ENCODE results near the gene ATOH8. TPM values are rescaled to one million over a fixed set of nuclear protein-coding genes. Genes with fewer than 3 reads are reported as not detected.
A peak's percentile ranks its signal among the peaks of the same experiment; 100 is the strongest.

ATOH8 gene
- total RNA-seq, 1 donor from 2014 or later, result 1.9 TPM

DNA sequence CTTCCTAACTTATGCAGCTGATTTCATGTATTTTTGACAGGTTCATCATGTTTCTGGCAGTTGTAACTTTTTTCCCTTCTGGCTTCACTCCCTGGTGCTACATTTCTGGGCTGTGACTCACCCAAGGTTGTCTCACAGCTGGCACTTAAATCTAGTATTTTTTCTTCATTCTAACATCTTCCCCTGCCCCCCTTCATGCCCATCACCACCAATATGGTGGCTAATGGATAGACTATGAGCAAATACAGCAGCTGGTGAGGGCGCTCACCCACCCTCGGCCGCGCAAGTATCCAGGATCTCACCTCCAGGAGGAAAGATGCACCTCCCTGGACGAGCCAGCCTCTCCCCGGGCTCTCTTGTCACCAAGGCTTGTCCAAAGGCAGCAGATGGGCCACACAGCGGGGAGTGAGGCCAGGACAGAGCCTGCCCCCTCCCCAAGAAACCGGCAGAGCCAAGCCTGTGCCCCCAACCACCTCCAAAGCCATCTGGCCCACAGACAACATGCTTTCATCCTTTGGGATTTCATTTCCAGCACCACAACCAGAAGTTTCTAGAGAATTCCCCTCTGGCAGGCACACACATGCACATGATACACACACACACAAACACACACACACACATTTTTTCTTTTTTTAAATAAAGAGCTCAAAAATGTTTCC, 39.1 kb downstream of the ATOH8 start:
- H3K4me3 Mint-ChIP-seq (ENCODE audit: unreplicated experiment), result no peak overlapping the region
- Histone ChIP-seq H3K4me1 (ENCODE audit: insufficient read depth, low read length) (peaks cover 23% of the 10 kb centered on the region), H3K79me2 (ENCODE audit: insufficient read depth, low read length) (no peaks in the 10 kb centered on the region), H3K27ac (ENCODE audit: low read depth, low read length) (no peak overlapping the region), H3K4me3 (ENCODE audit: insufficient read depth, low read depth, low read length) (no peak overlapping the region), H3K4me2 (ENCODE audit: low read length) (peak overlapping the region; percentile 30), H2AFZ (ENCODE audit: low read depth, low read length) (no peak overlapping the region), H3K36me3 (ENCODE audit: insufficient read depth, low read length) (no peaks in the 10 kb centered on the region), H3K27me3 (ENCODE audit: insufficient read depth, low read length) (peaks cover 7% of the 10 kb centered on the region), H4K20me1 (ENCODE audit: insufficient read depth, low read length) (no peaks in the 10 kb centered on the region), H3K9me3 (ENCODE audit: insufficient read depth, low read depth, low read length) (no peaks in the 10 kb centered on the region), H3K9ac (ENCODE audit: low read length) (no peak overlapping the region)
- H3K9me3 Mint-ChIP-seq (ENCODE audit: unreplicated experiment), result no peaks in the 10 kb centered on the region
- peaks cover 51% of the 10 kb centered on the region for H3K27me3 Mint-ChIP-seq (ENCODE audit: low read depth, unreplicated experiment)
- H3K4me1 Mint-ChIP-seq (ENCODE audit: low read depth, unreplicated experiment), result peaks cover 46% of the 10 kb centered on the region
- peak overlapping the region; percentile 13 for H3K27ac Mint-ChIP-seq (ENCODE audit: unreplicated experiment)
- TF ChIP-seq EZH2 (IDR thresholded peaks at IDR 0.05; ENCODE audit: insufficient read depth, low read length), result no peak
- TF ChIP-seq, protein P1, sequence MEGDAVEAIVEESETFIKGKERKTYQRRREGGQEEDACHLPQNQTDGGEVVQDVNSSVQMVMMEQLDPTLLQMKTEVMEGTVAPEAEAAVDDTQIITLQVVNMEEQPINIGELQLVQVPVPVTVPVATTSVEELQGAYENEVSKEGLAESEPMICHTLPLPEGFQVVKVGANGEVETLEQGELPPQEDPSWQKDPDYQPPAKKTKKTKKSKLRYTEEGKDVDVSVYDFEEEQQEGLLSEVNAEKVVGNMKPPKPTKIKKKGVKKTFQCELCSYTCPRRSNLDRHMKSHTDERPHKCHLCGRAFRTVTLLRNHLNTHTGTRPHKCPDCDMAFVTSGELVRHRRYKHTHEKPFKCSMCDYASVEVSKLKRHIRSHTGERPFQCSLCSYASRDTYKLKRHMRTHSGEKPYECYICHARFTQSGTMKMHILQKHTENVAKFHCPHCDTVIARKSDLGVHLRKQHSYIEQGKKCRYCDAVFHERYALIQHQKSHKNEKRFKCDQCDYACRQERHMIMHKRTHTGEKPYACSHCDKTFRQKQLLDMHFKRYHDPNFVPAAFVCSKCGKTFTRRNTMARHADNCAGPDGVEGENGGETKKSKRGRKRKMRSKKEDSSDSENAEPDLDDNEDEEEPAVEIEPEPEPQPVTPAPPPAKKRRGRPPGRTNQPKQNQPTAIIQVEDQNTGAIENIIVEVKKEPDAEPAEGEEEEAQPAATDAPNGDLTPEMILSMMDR (IDR thresholded peaks at IDR 0.05; ENCODE audit: insufficient read depth, low read depth, low read length), result no peak
- DNase-seq (ENCODE audit: low read depth), result peak; percentile 58
- H3K36me3 Mint-ChIP-seq (ENCODE audit: low read depth, unreplicated experiment), result peaks cover 4% of the 10 kb centered on the region
- FAIRE-seq, result peak; percentile 93

DNA sequence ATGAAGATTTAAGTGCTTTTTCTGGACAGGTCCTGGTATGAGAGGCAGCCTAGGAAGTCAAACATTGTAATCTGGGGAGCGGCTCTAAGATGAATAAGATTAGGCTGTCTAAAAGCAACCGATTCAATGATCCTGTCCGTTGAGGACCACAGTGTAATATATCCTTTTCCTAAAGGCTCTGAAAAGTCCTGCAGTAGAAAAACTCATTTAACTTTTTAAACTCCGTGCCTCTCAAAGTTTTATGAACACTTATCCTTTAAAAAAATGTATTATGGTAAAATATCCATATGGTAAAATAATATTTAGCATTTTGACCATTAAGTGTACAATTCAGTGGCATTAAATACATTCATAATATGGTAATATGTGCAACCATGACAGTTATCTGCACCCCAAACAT, 39.8 kb downstream of the ATOH8 start:
- Histone ChIP-seq H3K36me3 (ENCODE audit: insufficient read depth, low read length) (no peaks in the 10 kb centered on the region), H3K4me2 (ENCODE audit: low read length) (no peak overlapping the region), H3K4me1 (ENCODE audit: insufficient read depth, low read length) (peaks cover 23% of the 10 kb centered on the region), H3K9me3 (ENCODE audit: insufficient read depth, low read depth, low read length) (no peaks in the 10 kb centered on the region), H2AFZ (ENCODE audit: low read depth, low read length) (no peak overlapping the region), H3K27me3 (ENCODE audit: insufficient read depth, low read length) (peaks cover 7% of the 10 kb centered on the region), H3K9ac (ENCODE audit: low read length) (no peak overlapping the region), H3K4me3 (ENCODE audit: insufficient read depth, low read depth, low read length) (no peak overlapping the region), H3K27ac (ENCODE audit: low read depth, low read length) (no peak overlapping the region), H4K20me1 (ENCODE audit: insufficient read depth, low read length) (no peaks in the 10 kb centered on the region), H3K79me2 (ENCODE audit: insufficient read depth, low read length) (no peaks in the 10 kb centered on the region)
- no peak for FAIRE-seq
- Mint-ChIP-seq H3K27ac (ENCODE audit: unreplicated experiment) (no peak overlapping the region), H3K36me3 (ENCODE audit: low read depth, unreplicated experiment) (peaks cover 4% of the 10 kb centered on the region), H3K4me3 (ENCODE audit: unreplicated experiment) (no peak overlapping the region), H3K9me3 (ENCODE audit: unreplicated experiment) (no peaks in the 10 kb centered on the region), H3K4me1 (ENCODE audit: low read depth, unreplicated experiment) (peaks cover 46% of the 10 kb centered on the region), H3K27me3 (ENCODE audit: low read depth, unreplicated experiment) (peaks cover 51% of the 10 kb centered on the region)
- DNase-seq (ENCODE audit: low read depth), result no peak
- TF ChIP-seq EZH2 (IDR thresholded peaks at IDR 0.05; ENCODE audit: insufficient read depth, low read length), result no peak
- TF ChIP-seq, protein P1 (IDR thresholded peaks at IDR 0.05; ENCODE audit: insufficient read depth, low read depth, low read length), result no peak

DNA sequence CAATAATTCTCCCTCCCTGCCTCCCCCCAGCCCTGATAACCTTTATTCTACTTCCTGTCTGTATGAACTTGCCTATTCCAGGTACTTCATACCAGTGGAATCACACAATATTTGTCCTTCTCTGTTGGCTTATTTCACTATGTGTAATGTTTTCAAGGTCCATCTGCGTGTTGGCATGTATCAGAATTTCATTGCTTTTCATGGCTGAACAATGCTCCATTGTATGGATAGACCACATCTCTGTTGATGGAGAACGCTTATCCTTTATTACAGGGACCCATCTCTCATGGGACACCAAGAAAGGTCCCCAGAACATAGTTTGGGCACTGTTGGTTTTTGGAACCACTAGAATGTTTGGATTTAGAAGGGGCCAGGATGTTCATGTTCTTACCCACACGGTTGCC, 40.2 kb downstream of the ATOH8 start:
- H3K9me3 Mint-ChIP-seq (ENCODE audit: unreplicated experiment), result no peaks in the 10 kb centered on the region
- no peak for TF ChIP-seq EZH2 (IDR thresholded peaks at IDR 0.05; ENCODE audit: insufficient read depth, low read length)
- TF ChIP-seq, protein P1 (IDR thresholded peaks at IDR 0.05; ENCODE audit: insufficient read depth, low read depth, low read length), result no peak
- H3K9me3 ChIP-seq (ENCODE audit: insufficient read depth, low read depth, low read length), result no peaks in the 10 kb centered on the region
- H3K36me3 ChIP-seq (ENCODE audit: insufficient read depth, low read length), result no peaks in the 10 kb centered on the region
- DNase-seq (ENCODE audit: low read depth) (no peak), FAIRE-seq (no peak)
- no peaks in the 10 kb centered on the region for H4K20me1 ChIP-seq (ENCODE audit: insufficient read depth, low read length)
- H3K27me3 Mint-ChIP-seq (ENCODE audit: low read depth, unreplicated experiment), result peaks cover 46% of the 10 kb centered on the region
- no peak overlapping the region for H3K9ac ChIP-seq (ENCODE audit: low read length)
- H3K4me1 ChIP-seq (ENCODE audit: insufficient read depth, low read length), result peaks cover 23% of the 10 kb centered on the region
- H3K27me3 ChIP-seq (ENCODE audit: insufficient read depth, low read length), result peaks cover 7% of the 10 kb centered on the region
- H3K27ac ChIP-seq (ENCODE audit: low read depth, low read length), result no peak overlapping the region
- peaks cover 46% of the 10 kb centered on the region for H3K4me1 Mint-ChIP-seq (ENCODE audit: low read depth, unreplicated experiment)
- no peak overlapping the region for H3K4me3 Mint-ChIP-seq (ENCODE audit: unreplicated experiment)
- H3K4me3 ChIP-seq (ENCODE audit: insufficient read depth, low read depth, low read length), result no peak overlapping the region
- H3K79me2 ChIP-seq (ENCODE audit: insufficient read depth, low read length), result no peaks in the 10 kb centered on the region
- no peak overlapping the region for H3K4me2 ChIP-seq (ENCODE audit: low read length)
- H3K36me3 Mint-ChIP-seq (ENCODE audit: low read depth, unreplicated experiment), result peaks cover 4% of the 10 kb centered on the region
- H3K27ac Mint-ChIP-seq (ENCODE audit: unreplicated experiment), result no peak overlapping the region
- no peak overlapping the region for H2AFZ ChIP-seq (ENCODE audit: low read depth, low read length)
